ENCODE results near the gene DENND1C. TPM values are rescaled to one million over a fixed set of nuclear protein-coding genes. Genes with fewer than 3 reads are reported as not detected.
A peak's percentile ranks its signal among the peaks of the same experiment; 100 is the strongest.

Gene DENND1C
- total RNA-seq, 1 donor from 2014 or later: not detected

DNA sequence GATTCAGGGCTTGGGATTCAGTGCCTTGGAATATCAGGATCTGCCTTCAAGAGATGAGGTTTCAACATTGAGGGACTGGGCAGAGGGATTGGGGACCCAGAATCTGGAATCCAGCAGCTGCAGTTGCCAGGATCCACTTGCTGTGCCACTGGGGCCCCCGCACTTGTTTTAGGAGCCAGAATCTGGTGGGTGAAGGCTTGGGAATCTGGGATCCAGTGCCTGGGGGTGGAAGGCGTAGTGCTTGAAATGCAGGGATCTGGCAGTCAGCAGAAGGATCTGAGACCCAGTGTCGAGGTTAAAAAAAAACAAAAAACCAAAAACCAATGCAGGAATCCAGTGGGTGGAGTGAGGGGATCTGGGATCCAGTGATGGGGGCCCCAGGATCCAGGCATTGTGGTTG, 40.7 kb downstream of the DENND1C start:
- Histone ChIP-seq H3K4me2 (no peak overlapping the region), H3K4me1 (no peaks in the 10 kb centered on the region), H3K27me3 (no peaks in the 10 kb centered on the region), H3K4me3 (no peak overlapping the region), H3K9me3 (ENCODE audit: low read depth) (no peaks in the 10 kb centered on the region), H3K9ac (no peak overlapping the region), H2AFZ (replicated peaks) (no peak overlapping the region), H3F3A (ENCODE audit: low read depth) (no peaks in the 10 kb centered on the region), H3K27ac (no peak overlapping the region), H3K36me3 (no peaks in the 10 kb centered on the region), H4K20me1 (ENCODE audit: low read depth) (no peaks in the 10 kb centered on the region), H3K79me2 (ENCODE audit: low read depth) (no peaks in the 10 kb centered on the region)
- DNase-seq (ENCODE audit: low spot score): no peak
- Mint-ChIP-seq H3K4me1 (no peaks in the 10 kb centered on the region), H3K4me3 (no peak overlapping the region), H3K36me3 (peaks cover 16% of the 10 kb centered on the region), H3K27ac (peak overlapping the region; percentile 69), H3K9me3 (no peaks in the 10 kb centered on the region), H3K27me3 (ENCODE audit: insufficient read depth, low read depth) (peaks cover 7% of the 10 kb centered on the region)
- TF ChIP-seq EZH2phosphoT487 (IDR thresholded peaks at IDR 0.05) (no peak), EZH2 (IDR thresholded peaks at IDR 0.05) (no peak)
- TF ChIP-seq, protein P1, sequence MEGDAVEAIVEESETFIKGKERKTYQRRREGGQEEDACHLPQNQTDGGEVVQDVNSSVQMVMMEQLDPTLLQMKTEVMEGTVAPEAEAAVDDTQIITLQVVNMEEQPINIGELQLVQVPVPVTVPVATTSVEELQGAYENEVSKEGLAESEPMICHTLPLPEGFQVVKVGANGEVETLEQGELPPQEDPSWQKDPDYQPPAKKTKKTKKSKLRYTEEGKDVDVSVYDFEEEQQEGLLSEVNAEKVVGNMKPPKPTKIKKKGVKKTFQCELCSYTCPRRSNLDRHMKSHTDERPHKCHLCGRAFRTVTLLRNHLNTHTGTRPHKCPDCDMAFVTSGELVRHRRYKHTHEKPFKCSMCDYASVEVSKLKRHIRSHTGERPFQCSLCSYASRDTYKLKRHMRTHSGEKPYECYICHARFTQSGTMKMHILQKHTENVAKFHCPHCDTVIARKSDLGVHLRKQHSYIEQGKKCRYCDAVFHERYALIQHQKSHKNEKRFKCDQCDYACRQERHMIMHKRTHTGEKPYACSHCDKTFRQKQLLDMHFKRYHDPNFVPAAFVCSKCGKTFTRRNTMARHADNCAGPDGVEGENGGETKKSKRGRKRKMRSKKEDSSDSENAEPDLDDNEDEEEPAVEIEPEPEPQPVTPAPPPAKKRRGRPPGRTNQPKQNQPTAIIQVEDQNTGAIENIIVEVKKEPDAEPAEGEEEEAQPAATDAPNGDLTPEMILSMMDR (IDR thresholded peaks at IDR 0.05): no peak

DNA sequence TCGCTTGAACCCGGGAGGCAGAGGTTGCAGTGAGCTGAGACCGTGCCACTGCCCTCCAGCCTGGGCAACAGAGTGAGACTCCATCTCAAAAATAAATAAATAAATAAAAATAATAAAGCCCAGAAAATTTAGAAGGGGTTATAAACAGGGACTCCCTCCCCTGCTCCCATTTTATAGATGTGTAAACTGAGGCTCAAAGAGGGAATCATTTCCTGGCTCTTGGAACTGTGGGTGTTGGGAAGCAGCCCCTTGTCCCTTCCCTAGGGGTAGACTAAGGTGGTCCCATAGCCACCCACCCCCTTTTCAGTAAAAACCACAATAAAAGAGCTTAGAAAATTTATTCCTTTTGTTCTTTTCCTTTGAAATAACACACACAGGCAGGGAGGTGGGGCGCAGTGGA, 41.8 kb downstream of the DENND1C start:
- no peak overlapping the region for H2AFZ ChIP-seq (replicated peaks)
- H3K36me3 ChIP-seq: no peaks in the 10 kb centered on the region
- H3F3A ChIP-seq (ENCODE audit: low read depth): no peaks in the 10 kb centered on the region
- no peaks in the 10 kb centered on the region for H3K4me1 ChIP-seq
- H3K79me2 ChIP-seq (ENCODE audit: low read depth): no peaks in the 10 kb centered on the region
- TF ChIP-seq, protein P1 (IDR thresholded peaks at IDR 0.05): no peak
- TF ChIP-seq EZH2phosphoT487 (IDR thresholded peaks at IDR 0.05): no peak
- H3K4me1 Mint-ChIP-seq: no peaks in the 10 kb centered on the region
- no peak for DNase-seq (ENCODE audit: low spot score)
- H3K4me2 ChIP-seq: no peak overlapping the region
- no peak overlapping the region for H3K4me3 ChIP-seq
- no peak overlapping the region for H3K9ac ChIP-seq
- peaks cover 8% of the 10 kb centered on the region for H3K36me3 Mint-ChIP-seq
- peaks cover 7% of the 10 kb centered on the region for H3K27me3 Mint-ChIP-seq (ENCODE audit: insufficient read depth, low read depth)
- H3K9me3 ChIP-seq (ENCODE audit: low read depth): no peaks in the 10 kb centered on the region
- no peak overlapping the region for H3K27ac Mint-ChIP-seq
- H3K27ac ChIP-seq: no peak overlapping the region
- no peaks in the 10 kb centered on the region for H3K9me3 Mint-ChIP-seq
- H3K27me3 ChIP-seq: no peaks in the 10 kb centered on the region
- H4K20me1 ChIP-seq (ENCODE audit: low read depth): no peaks in the 10 kb centered on the region
- no peak overlapping the region for H3K4me3 Mint-ChIP-seq

DNA sequence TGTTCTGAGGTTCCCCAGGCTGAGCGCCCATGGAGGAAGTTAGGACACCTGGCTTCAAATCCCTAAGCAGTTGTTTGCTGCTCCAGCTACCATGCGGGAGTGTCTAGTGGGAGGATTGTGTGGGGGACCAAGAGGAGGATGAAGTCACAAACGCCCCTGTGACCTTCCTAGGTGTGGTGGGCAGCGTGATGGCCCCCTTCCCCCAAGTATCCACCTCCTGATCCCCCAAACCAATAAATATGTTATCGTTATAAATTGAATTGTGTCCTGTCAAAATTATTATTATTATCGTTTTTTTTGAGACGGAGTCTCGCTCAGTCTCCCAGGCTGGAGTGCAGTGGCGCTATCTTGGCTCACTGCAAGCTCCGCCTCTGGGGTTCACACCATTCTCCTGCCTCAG, 47.9 kb downstream of the DENND1C start, which contains the start of gene SLC25A41:
SLC25A41 (minus strand) TSS at position 101 of the 400 bp plus-strand sequence; CDS start at position 31, 70 bp downstream.
- Mint-ChIP-seq H3K4me3 (no peak within 1 kb of the TSS), H3K27ac (no peak within 1 kb of the TSS), H3K36me3 (no peaks in the 10 kb centered on the region), H3K4me1 (no peaks in the 10 kb centered on the region), H3K27me3 (ENCODE audit: insufficient read depth, low read depth) (peaks cover 7% of the 10 kb centered on the region), H3K9me3 (no peaks in the 10 kb centered on the region)
- Histone ChIP-seq H4K20me1 (ENCODE audit: low read depth) (no peaks in the 10 kb centered on the region), H2AFZ (replicated peaks) (no peak within 1 kb of the TSS), H3K27me3 (peaks cover 13% of the 10 kb centered on the region), H3K4me3 (no peak within 1 kb of the TSS), H3K79me2 (ENCODE audit: low read depth) (no peaks in the 10 kb centered on the region), H3K4me2 (no peak within 1 kb of the TSS), H3F3A (ENCODE audit: low read depth) (no peaks in the 10 kb centered on the region), H3K9me3 (ENCODE audit: low read depth) (no peaks in the 10 kb centered on the region), H3K4me1 (no peaks in the 10 kb centered on the region), H3K36me3 (no peaks in the 10 kb centered on the region), H3K9ac (no peak within 1 kb of the TSS), H3K27ac (no peak within 1 kb of the TSS)
- no peak for DNase-seq (ENCODE audit: low spot score)
- TF ChIP-seq, protein P1 (IDR thresholded peaks at IDR 0.05): no peak
- TF ChIP-seq EZH2phosphoT487 (IDR thresholded peaks at IDR 0.05) (no peak), EZH2 (IDR thresholded peaks at IDR 0.05) (no peak)

Data from neural progenitor cell (in vitro differentiated cells).